Activated naive CD8-positive, alpha-beta T cell (primary cell): ENCODE results near the gene BSPRY.
A peak's percentile ranks its signal among the peaks of the same experiment; 100 is the strongest.
"Not testable (repeated sequence)": the region's sequence is repeated elsewhere in the genome, so short reads cannot be mapped to it uniquely, and the experiment has no call there.

Experiments
- H3K27ac Mint-ChIP-seq: one replicate; pipeline ENCODE4 v1.8.0; 2021; ENCODE audit warnings: mixed read lengths
- H3K27me3 Mint-ChIP-seq: one replicate; pipeline ENCODE4 v1.8.0; 2021; ENCODE audit warnings: mixed read lengths
- H3K36me3 Mint-ChIP-seq: one replicate; pipeline ENCODE4 v1.8.0; 2021; ENCODE audit warnings: mixed read lengths
- H3K4me1 Mint-ChIP-seq: one replicate; pipeline ENCODE4 v1.8.0; 2021; ENCODE audit warnings: low read depth, mixed read lengths
- H3K4me3 Mint-ChIP-seq: one replicate; pipeline ENCODE4 v1.8.0; 2021; ENCODE audit warnings: mild to moderate bottlenecking, mixed read lengths
- H3K9me3 Mint-ChIP-seq: one replicate; pipeline ENCODE4 v1.8.0; 2021; ENCODE audit warnings: low read depth, mixed read lengths

The BSPRY gene

GRCh38 chr9:113389451-113389850 lies 40.1 kb downstream of the BSPRY start:
- Mint-ChIP-seq H3K4me3 (no peak overlapping the region), H3K9me3 (no peaks in the 10 kb centered on the region), H3K36me3 (peaks cover 8% of the 10 kb centered on the region), H3K27ac (no peak overlapping the region), H3K4me1 (no peaks in the 10 kb centered on the region), H3K27me3 (no peaks in the 10 kb centered on the region)

GRCh38 chr9:113390192-113390960 lies 41.0 kb downstream of the BSPRY start:
- Mint-ChIP-seq H3K4me1 (no peaks in the 10 kb centered on the region), H3K9me3 (no peaks in the 10 kb centered on the region), H3K36me3 (peaks cover 6% of the 10 kb centered on the region), H3K27ac (no peak overlapping the region), H3K4me3 (no peak overlapping the region), H3K27me3 (no peaks in the 10 kb centered on the region)

GRCh38 chr9:113391917-113392316 lies 42.6 kb downstream of the BSPRY start:
- H3K4me3 Mint-ChIP-seq: no peak overlapping the region
- H3K36me3 Mint-ChIP-seq: peaks cover 6% of the 10 kb centered on the region
- H3K27me3 Mint-ChIP-seq: no peaks in the 10 kb centered on the region
- H3K9me3 Mint-ChIP-seq: no peaks in the 10 kb centered on the region
- H3K27ac Mint-ChIP-seq: no peak overlapping the region
- peaks cover 6% of the 10 kb centered on the region for H3K4me1 Mint-ChIP-seq

- Mint-ChIP-seq H3K4me3 (no peak overlapping the region), H3K9me3 (no peaks in the 10 kb centered on the region), H3K27ac (no peak overlapping the region), H3K4me1 (peaks cover 6% of the 10 kb centered on the region), H3K27me3 (no peaks in the 10 kb centered on the region), H3K36me3 (peaks cover 6% of the 10 kb centered on the region)
Observed at GRCh38 chr9:113393281-113393680, 43.9 kb downstream of the BSPRY start.

GRCh38 chr9:113395000-113395861 lies 45.9 kb downstream of the BSPRY start:
- Mint-ChIP-seq H3K4me3 (no peak overlapping the region), H3K9me3 (no peaks in the 10 kb centered on the region), H3K27ac (no peak overlapping the region), H3K27me3 (no peaks in the 10 kb centered on the region), H3K4me1 (peaks cover 17% of the 10 kb centered on the region), H3K36me3 (peaks cover 2% of the 10 kb centered on the region)

- H3K27ac Mint-ChIP-seq: no peak overlapping the region
- no peaks in the 10 kb centered on the region for H3K27me3 Mint-ChIP-seq
- peaks cover 28% of the 10 kb centered on the region for H3K4me1 Mint-ChIP-seq
- H3K36me3 Mint-ChIP-seq: peaks cover 2% of the 10 kb centered on the region
- no peaks in the 10 kb centered on the region for H3K9me3 Mint-ChIP-seq
- no peak overlapping the region for H3K4me3 Mint-ChIP-seq
Observed at GRCh38 chr9:113397203-113397631, 47.9 kb downstream of the BSPRY start.

- Mint-ChIP-seq H3K36me3 (peaks cover 2% of the 10 kb centered on the region), H3K27me3 (no peaks in the 10 kb centered on the region), H3K4me3 (peak overlapping the region; percentile 91), H3K27ac (no peak overlapping the region), H3K4me1 (peaks cover 28% of the 10 kb centered on the region), H3K9me3 (no peaks in the 10 kb centered on the region)
Observed at GRCh38 chr9:113398796-113399195, 49.5 kb downstream of the BSPRY start.

GRCh38 chr9:113399646-113400200 lies 50.4 kb downstream of the BSPRY start:
- H3K4me3 Mint-ChIP-seq: peak overlapping the region; percentile 91
- peaks cover 2% of the 10 kb centered on the region for H3K36me3 Mint-ChIP-seq
- H3K27ac Mint-ChIP-seq: no peak overlapping the region
- no peaks in the 10 kb centered on the region for H3K27me3 Mint-ChIP-seq
- H3K9me3 Mint-ChIP-seq: no peaks in the 10 kb centered on the region
- H3K4me1 Mint-ChIP-seq: peaks cover 28% of the 10 kb centered on the region

- H3K27me3 Mint-ChIP-seq: no peaks in the 10 kb centered on the region
- no peaks in the 10 kb centered on the region for H3K36me3 Mint-ChIP-seq
- H3K4me3 Mint-ChIP-seq: peak within 1 kb of the TSS; percentile 91
- H3K4me1 Mint-ChIP-seq: peaks cover 28% of the 10 kb centered on the region
- peak within 1 kb of the TSS; percentile 77 for H3K27ac Mint-ChIP-seq
- H3K9me3 Mint-ChIP-seq: no peaks in the 10 kb centered on the region
Observed at GRCh38 chr9:113401027-113401792, 51.9 kb downstream of the BSPRY start, which contains the start of gene ALAD. Gene ALAD (minus strand): TSS chr9:113401284. CDS start chr9:113393559, 7,725 bp downstream.

GRCh38 chr9:113403646-113404045 lies 54.3 kb downstream of the BSPRY start:
- Mint-ChIP-seq H3K4me1 (peaks cover 41% of the 10 kb centered on the region), H3K27ac (peak overlapping the region; percentile 34), H3K36me3 (peaks cover 4% of the 10 kb centered on the region), H3K27me3 (no peaks in the 10 kb centered on the region), H3K4me3 (no peak overlapping the region), H3K9me3 (no peaks in the 10 kb centered on the region)

GRCh38 chr9:113406353-113406752 lies 57.0 kb downstream of the BSPRY start:
- not testable (repeated sequence) for H3K9me3 Mint-ChIP-seq, H3K36me3 Mint-ChIP-seq, H3K27me3 Mint-ChIP-seq, H3K4me3 Mint-ChIP-seq
- Mint-ChIP-seq H3K4me1 (peaks cover 35% of the 10 kb centered on the region), H3K27ac (peak overlapping the region; percentile 89)

GRCh38 chr9:113406873-113407511 lies 57.7 kb downstream of the BSPRY start:
- H3K4me3 Mint-ChIP-seq: peak overlapping the region; percentile 98
- not testable (repeated sequence) for H3K27me3 Mint-ChIP-seq, H3K36me3 Mint-ChIP-seq, H3K9me3 Mint-ChIP-seq
- peaks cover 28% of the 10 kb centered on the region for H3K4me1 Mint-ChIP-seq
- H3K27ac Mint-ChIP-seq: peak overlapping the region; percentile 89

GRCh38 chr9:113409481-113409880 lies 60.1 kb downstream of the BSPRY start:
- H3K36me3 Mint-ChIP-seq: peaks cover 10% of the 10 kb centered on the region
- no peaks in the 10 kb centered on the region for H3K9me3 Mint-ChIP-seq
- peak overlapping the region; percentile 98 for H3K4me3 Mint-ChIP-seq
- peaks cover 28% of the 10 kb centered on the region for H3K4me1 Mint-ChIP-seq
- H3K27ac Mint-ChIP-seq: peak overlapping the region; percentile 99
- no peaks in the 10 kb centered on the region for H3K27me3 Mint-ChIP-seq

- Mint-ChIP-seq H3K9me3 (no peaks in the 10 kb centered on the region), H3K4me1 (peaks cover 27% of the 10 kb centered on the region), H3K4me3 (peak overlapping the region; percentile 98), H3K27ac (peak overlapping the region; percentile 99), H3K27me3 (no peaks in the 10 kb centered on the region), H3K36me3 (peaks cover 10% of the 10 kb centered on the region)
Observed at GRCh38 chr9:113409883-113410206, 60.5 kb downstream of the BSPRY start.
